Fibroblast of villous mesenchyme (primary cell): ENCODE data around the gene CDC42SE2. TPM values are rescaled to one million over a fixed set of nuclear protein-coding genes. Genes with fewer than 3 reads are reported as not detected.

Experiments
- DNase-seq: peaks from one replicate; pipeline ENCODE4 v3.0.0-alpha.2; 2010; ENCODE audit warnings: low read depth
- H3K4me3 ChIP-seq: 2 replicates; pipeline ENCODE4 v1.5.1; 2011; ENCODE audit warnings: low read depth, mild to moderate bottlenecking, low read length
- small RNA-seq: library from RNA; depleted of rRNA; stranded (forward); fragments of <200 nt; gene quantifications from one replicate; pipeline ENCODE3, GENCODE V24; 2012
- total RNA-seq: library from RNA; depleted of rRNA; stranded (reverse); fragments of >200 nt; gene quantifications from 2 replicates; pipeline ENCODE4 v1.2.3, GENCODE V29; 2012
- TF ChIP-seq, protein P1 (sequence below): IDR thresholded peaks from 2 replicates; pipeline ENCODE4 v1.5.1; 2012; ENCODE audit warnings: low read depth, mild to moderate bottlenecking, low read length; ENCODE audit not compliant: insufficient read depth

Gene CDC42SE2
- total RNA-seq, 1 donor: 33.2 TPM

DNA sequence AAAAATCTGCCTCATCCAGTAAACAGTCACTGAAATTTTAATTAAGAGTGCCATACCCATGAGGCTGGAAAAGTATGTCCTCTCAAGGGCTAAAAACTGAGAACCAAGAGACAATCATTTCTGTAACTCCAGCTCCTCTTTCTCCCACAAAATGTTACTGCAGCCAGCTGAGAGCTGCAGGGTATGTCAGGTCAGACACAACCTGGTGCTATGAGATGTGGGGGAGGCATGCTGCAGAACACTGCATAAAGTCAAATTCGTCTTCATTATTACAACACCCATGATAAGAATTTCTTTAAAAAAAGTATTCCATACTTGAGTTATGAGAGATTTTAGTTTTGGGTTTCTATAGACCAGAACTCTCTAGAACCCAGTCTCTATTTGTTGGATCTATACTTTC, 162.2 kb downstream of the CDC42SE2 start:
- TF ChIP-seq, protein P1, sequence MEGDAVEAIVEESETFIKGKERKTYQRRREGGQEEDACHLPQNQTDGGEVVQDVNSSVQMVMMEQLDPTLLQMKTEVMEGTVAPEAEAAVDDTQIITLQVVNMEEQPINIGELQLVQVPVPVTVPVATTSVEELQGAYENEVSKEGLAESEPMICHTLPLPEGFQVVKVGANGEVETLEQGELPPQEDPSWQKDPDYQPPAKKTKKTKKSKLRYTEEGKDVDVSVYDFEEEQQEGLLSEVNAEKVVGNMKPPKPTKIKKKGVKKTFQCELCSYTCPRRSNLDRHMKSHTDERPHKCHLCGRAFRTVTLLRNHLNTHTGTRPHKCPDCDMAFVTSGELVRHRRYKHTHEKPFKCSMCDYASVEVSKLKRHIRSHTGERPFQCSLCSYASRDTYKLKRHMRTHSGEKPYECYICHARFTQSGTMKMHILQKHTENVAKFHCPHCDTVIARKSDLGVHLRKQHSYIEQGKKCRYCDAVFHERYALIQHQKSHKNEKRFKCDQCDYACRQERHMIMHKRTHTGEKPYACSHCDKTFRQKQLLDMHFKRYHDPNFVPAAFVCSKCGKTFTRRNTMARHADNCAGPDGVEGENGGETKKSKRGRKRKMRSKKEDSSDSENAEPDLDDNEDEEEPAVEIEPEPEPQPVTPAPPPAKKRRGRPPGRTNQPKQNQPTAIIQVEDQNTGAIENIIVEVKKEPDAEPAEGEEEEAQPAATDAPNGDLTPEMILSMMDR: no peak
- no peak for DNase-seq
- no peak overlapping the region for H3K4me3 ChIP-seq

DNA sequence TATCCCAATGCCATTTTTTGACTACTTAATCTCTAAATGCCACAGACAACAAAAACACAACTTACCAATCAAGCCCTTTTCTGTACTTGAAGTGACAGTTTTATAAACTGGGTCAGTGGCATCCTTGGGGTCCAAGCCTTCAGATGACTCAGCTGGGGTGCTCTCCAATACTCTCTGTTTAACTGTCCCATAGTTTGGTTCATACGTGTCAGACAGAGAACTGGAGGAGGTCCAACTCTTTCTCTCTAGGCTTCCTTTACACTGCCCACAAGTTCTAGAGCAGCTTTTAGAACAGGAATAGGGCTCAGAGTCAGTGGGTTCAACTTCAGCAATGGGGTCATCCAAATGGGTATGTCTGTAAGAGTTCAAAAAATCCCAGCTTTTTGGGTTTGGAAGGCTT, 166.9 kb downstream of the CDC42SE2 start:
- TF ChIP-seq, protein P1: no peak
- peak; percentile 25 for DNase-seq

DNA sequence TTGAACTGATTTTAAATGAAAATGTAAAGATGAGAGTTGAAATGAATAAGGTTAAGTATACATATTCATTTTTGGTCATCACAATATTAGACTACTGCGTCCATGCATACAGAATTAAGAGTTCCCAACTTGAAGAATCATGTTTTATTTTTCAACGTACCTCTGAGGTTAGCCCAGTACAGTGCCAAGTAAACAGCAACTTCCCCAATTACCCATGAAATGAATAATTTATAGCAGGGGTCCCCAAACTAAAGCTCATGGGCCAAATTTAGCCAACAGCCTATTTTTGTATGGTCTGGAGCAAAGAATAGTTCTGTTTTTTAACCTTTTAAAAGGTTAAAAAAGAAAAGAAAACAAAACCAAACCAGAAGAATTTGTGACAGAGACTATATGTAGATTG, 167.9 kb downstream of the CDC42SE2 start:
- H3K4me3 ChIP-seq: no peak overlapping the region
- TF ChIP-seq, protein P1: no peak
- no peak for DNase-seq

More for the DNA sequence above, 166.9 kb downstream of the CDC42SE2 start:
- H3K4me3 ChIP-seq: no peak overlapping the region

GRCh38 chr5:131433109-131433508, 169.3 kb downstream of the CDC42SE2 start:
- TF ChIP-seq, protein P1: no peak
- DNase-seq: no peak
- no peak overlapping the region for H3K4me3 ChIP-seq

GRCh38 chr5:131436081-131436480, 172.2 kb downstream of the CDC42SE2 start:
- no peak for DNase-seq
- no peak overlapping the region for H3K4me3 ChIP-seq
- TF ChIP-seq, protein P1: no peak

DNA sequence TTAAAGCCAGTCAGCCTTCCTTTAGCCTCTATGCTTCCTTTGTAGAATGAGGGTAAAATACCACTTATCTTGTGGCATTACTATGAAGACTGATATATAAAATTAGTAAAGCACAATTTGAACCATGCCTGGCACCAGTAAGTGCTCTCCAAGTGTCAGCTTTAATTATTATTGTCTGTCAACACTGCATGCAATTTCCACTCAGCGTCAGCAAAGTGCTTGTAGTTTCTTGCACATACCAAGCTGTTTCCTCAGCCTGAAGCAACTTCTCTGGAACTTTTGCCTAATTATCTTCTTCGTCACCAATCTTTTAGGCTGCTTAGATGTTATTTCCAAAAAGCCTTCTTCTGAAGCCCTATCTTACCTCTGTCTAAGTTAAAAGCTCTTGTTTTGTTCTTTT, 177.3 kb downstream of the CDC42SE2 start:
- H3K4me3 ChIP-seq: no peak overlapping the region
- peak; percentile 9 for DNase-seq
- TF ChIP-seq, protein P1: no peak

Small RNA genes lying within 50 kb of the gene (small RNA-seq; reads per million reads assigned to genes)
- not detected for gene AC004777.1
- gene RF02271: not detected

Other genes starting within 250 kb of the CDC42SE2 start
- gene HINT1, start 98.8 kb upstream of the CDC42SE2 start, total RNA-seq: 146 and 183 TPM in 2 replicates
- gene LYRM7, start 93.1 kb upstream of the CDC42SE2 start, total RNA-seq: 4.2 and 6.0 TPM in 2 replicates